DOHH2 (cell line): Measurements from ENCODE around the gene TMEM164.

Source experiments
- CTCF ChIP-seq: fragments of 200-600 bp; sonication (generic); IDR thresholded peaks from one replicate; pipeline ENCODE4 v1.5.1; 2014; ENCODE audit warnings: antibody characterized with exemption, mild to moderate bottlenecking, low read depth, low read length; ENCODE audit not compliant: poor library complexity, severe bottlenecking
- EZH2phosphoT487 ChIP-seq: fragments of 200-600 bp; sonication (generic); IDR thresholded peaks from 2 replicates; pipeline ENCODE4 v1.6.1; 2017; ENCODE audit warnings: borderline replicate concordance, mild to moderate bottlenecking, antibody characterized with exemption, low read length, moderate library complexity, mixed read lengths

GRCh38 chrX:110157444-110157843, 154.5 kb downstream of the TMEM164 start:
- TF ChIP-seq CTCF (no peak), EZH2phosphoT487 (no peak)
